HepG2 (cell line): ENCODE results near the gene SPNS3. TPM values are rescaled to one million over a fixed set of nuclear protein-coding genes. Genes with fewer than 3 reads are reported as not detected.
A peak's percentile ranks its signal among the peaks of the same experiment; 100 is the strongest.

Experiments
- ATAC-seq: fragments of 200-7000 bp; cut with Tn5 transposase; 3 replicates; pipeline ENCODE4 v1.9.1; 2020; ENCODE audit warnings: mild to moderate bottlenecking, moderate library complexity
- BruUV-seq: library from RNA; stranded (reverse); fragments of 400-500 nt; replicated peaks from 2 replicates; lab custom pipeline; 2021; lab: Mats Ljungman, UMichigan
- CTCF ChIA-PET: fragments of 300-600 bp; formaldehyde crosslinking; extraction: SDS; loops from one replicate; lab custom pipeline; 2021; ENCODE audit warnings: low total read pairs, inconsistent platforms, low intra/inter-chr PET ratio; lab: Yijun Ruan, JAX
- POLR2A ChIA-PET: fragments of 350-600 bp; sonication (Branson Sonifier 250); formaldehyde crosslinking; loops from one replicate; lab custom pipeline; 2020; ENCODE audit warnings: antibody characterized with exemption, inconsistent platforms; lab: Yijun Ruan, JAX
- DNase-seq: peaks from one replicate; pipeline ENCODE4 v3.0.0-alpha.2; 2015; ENCODE audit warnings: low spot score
- FAIRE-seq: peaks from 3 replicates; lab custom pipeline; 2011; peaks lifted over from hg19 to GRCh38; lab: Jason Lieb, UNC
- H2AFZ ChIP-seq: one replicate; pipeline ENCODE4 v1.6.1; 2011; ENCODE audit warnings: low read length, inconsistent platforms
- H3K27ac ChIP-seq: fragments of 300-600 bp; 3 replicates; pipeline ENCODE4 v1.8.0; 2011; ENCODE audit warnings: mixed run types, mild to moderate bottlenecking, mixed read lengths, low read length, inconsistent platforms; ENCODE audit not compliant: insufficient read depth; ENCODE audit errors: extremely low read length
- H3K27me3 ChIP-seq, 2 experiments: fragments of 200-600 bp in 1 of 2; 2 replicates in 1 of 2; 3 replicates in 1 of 2; pipeline versions ENCODE4 v1.6.0 to v1.8.0; 2011; ENCODE audit warnings: low read length in 2 of 2, mild to moderate bottlenecking in 2 of 2, moderate library complexity in 2 of 2, inconsistent platforms in 1 of 2; ENCODE audit not compliant: insufficient read depth in 2 of 2, control insufficient read depth in 1 of 2
- H3K36me3 ChIP-seq, 2 experiments: fragments of 200-600 bp in 1 of 2; replicated peaks in 1 of 2; 2 replicates in 1 of 2; 3 replicates in 1 of 2; pipeline versions ENCODE4 v1.5.1 to v1.8.0; 2011; ENCODE audit warnings: low read length in 2 of 2, inconsistent platforms in 1 of 2; ENCODE audit not compliant: insufficient read depth in 2 of 2, control insufficient read depth in 1 of 2
- H3K4me1 ChIP-seq: 2 replicates; pipeline ENCODE4 v1.5.1; 2012; ENCODE audit warnings: low read length, inconsistent platforms; ENCODE audit not compliant: insufficient read depth
- H3K4me2 ChIP-seq: 2 replicates; pipeline ENCODE4 v1.6.0; 2011; ENCODE audit warnings: low read depth, low read length, inconsistent platforms
- H3K4me3 ChIP-seq, 3 experiments: fragments of 200-600 bp in 1 of 3; sonication (generic), shearing (Covaris generic) in 1 of 3; replicated peaks in 1 of 3; 2 replicates each; pipeline ENCODE4 v1.5.1; 2011 to 2016; ENCODE audit warnings: low read length in 3 of 3, inconsistent platforms in 2 of 3, low read depth in 2 of 3, mild to moderate bottlenecking in 2 of 3, control low read depth in 1 of 3, mixed read lengths in 1 of 3; ENCODE audit not compliant: insufficient read depth in 1 of 3
- H3K79me2 ChIP-seq: one replicate; pipeline ENCODE4 v1.6.1; 2011; ENCODE audit warnings: low read length, inconsistent platforms; ENCODE audit not compliant: insufficient read depth
- H3K9ac ChIP-seq: 2 replicates; pipeline ENCODE4 v1.6.0; 2011; ENCODE audit warnings: mild to moderate bottlenecking, low read depth, low read length, inconsistent platforms; ENCODE audit not compliant: insufficient read depth
- H3K9me3 ChIP-seq: 2 replicates; pipeline ENCODE4 v1.5.1; 2012; ENCODE audit warnings: mild to moderate bottlenecking, low read length
- H4K20me1 ChIP-seq: 2 replicates; pipeline ENCODE4 v1.6.0; 2011; ENCODE audit warnings: inconsistent platforms, mild to moderate bottlenecking, low read length, moderate library complexity; ENCODE audit not compliant: insufficient read depth
- CREM ChIP-seq, 2 experiments: sonication (generic) in 1 of 2; formaldehyde crosslinking in 1 of 2; IDR thresholded peaks; 2 replicates each; pipeline versions ENCODE4 v1.4.0 to v1.6.1; 2016 to 2020; ENCODE audit warnings: antibody characterized with exemption in 1 of 2, mild to moderate bottlenecking in 1 of 2, missing genetic modification reagents in 1 of 2
- EED ChIP-seq: sonication (generic); formaldehyde crosslinking; IDR thresholded peaks from 2 replicates; pipeline ENCODE4 v1.5.0; 2020; ENCODE audit warnings: mild to moderate bottlenecking, missing genetic modification reagents
- FOXM1 ChIP-seq: sonication (generic); formaldehyde crosslinking; IDR thresholded peaks from 2 replicates; pipeline ENCODE4 v1.5.0; 2020; ENCODE audit warnings: missing genetic modification reagents
- GATAD2A ChIP-seq: IDR thresholded peaks from 2 replicates; pipeline ENCODE4 v1.6.1; 2016
- HOXA3 ChIP-seq: sonication (generic); formaldehyde crosslinking; IDR thresholded peaks from 2 replicates; pipeline ENCODE4 v1.5.0; 2020; ENCODE audit warnings: missing genetic modification reagents
- IKZF1 ChIP-seq: fragments of 450-650 bp; IDR thresholded peaks from 2 replicates; pipeline ENCODE4 v1.7.1; 2016
- NR2C2 ChIP-seq: sonication (generic); formaldehyde crosslinking; IDR thresholded peaks from 2 replicates; pipeline ENCODE4 v1.4.0; 2020; ENCODE audit warnings: missing genetic modification reagents, mild to moderate bottlenecking, moderate library complexity, borderline replicate concordance
- SIN3A ChIP-seq: IDR thresholded peaks from 2 replicates; pipeline ENCODE4 v1.6.1; 2011; ENCODE audit warnings: low read depth, mild to moderate bottlenecking, control low read depth, low read length, borderline replicate concordance
- SP5 ChIP-seq: IDR thresholded peaks from 2 replicates; pipeline ENCODE4 v1.6.1; 2016; ENCODE audit warnings: low read depth, borderline replicate concordance
- TCF12 ChIP-seq, 2 experiments: fragments of 450-650 bp in 1 of 2; sonication (generic) in 1 of 2; formaldehyde crosslinking in 1 of 2; IDR thresholded peaks; 2 replicates each; pipeline versions ENCODE4 v1.6.1 to v1.8.0; 2017 to 2022; ENCODE audit warnings: antibody characterized with exemption in 1 of 2, mild to moderate bottlenecking in 1 of 2, missing genetic modification reagents in 1 of 2, moderate library complexity in 1 of 2
- TMF1 ChIP-seq: sonication (generic); formaldehyde crosslinking; IDR thresholded peaks from 2 replicates; pipeline ENCODE4 v1.8.1; 2022; ENCODE audit warnings: low read depth, missing genetic modification reagents
- ZFP41 ChIP-seq: sonication (generic); formaldehyde crosslinking; IDR thresholded peaks from 2 replicates; pipeline ENCODE4 v1.4.0; 2020; ENCODE audit warnings: mild to moderate bottlenecking, missing genetic modification reagents, borderline replicate concordance
- ZMYM4 ChIP-seq: sonication (generic); formaldehyde crosslinking; IDR thresholded peaks from 2 replicates; pipeline ENCODE4 v1.8.1; 2023; ENCODE audit warnings: mild to moderate bottlenecking, missing genetic modification reagents
- ZNF24 ChIP-seq: fragments of 450-650 bp; IDR thresholded peaks from 2 replicates; pipeline ENCODE4 v1.6.1; 2017; ENCODE audit warnings: antibody characterized with exemption, mild to moderate bottlenecking
- ZNF512 ChIP-seq: sonication (generic); formaldehyde crosslinking; IDR thresholded peaks from 2 replicates; pipeline ENCODE4 v1.4.0; 2020; ENCODE audit warnings: mild to moderate bottlenecking, missing genetic modification reagents
- WGBS: methylation state at CpG from one replicate; pipeline ENCODE4 v1.1.6; 2017; ENCODE audit warnings: low lambda C conversion rate; 5-methylcytosine and 5-hydroxymethylcytosine counted together
- in situ Hi-C: cut with HindIII; loops from 2 replicates; pipeline ENCODE4 v1.10.0; 2017; ENCODE audit warnings: low pct_unique_long_range_greater_than_20kb; ENCODE audit not compliant: extremely low pct_ligation_motif_present
- intact Hi-C: fragments of 100-400 bp; cut with micrococcal nuclease; formaldehyde crosslinking; loops from one replicate; pipeline ENCODE4 v1.10.0; 2022; ENCODE audit not compliant: unreplicated experiment
- polyA plus RNA-seq, 8 experiments: library from polyadenylated mRNA; depleted of rRNA in 3 of 8; stranded (reverse) in 7 of 8; unstranded in 1 of 8; fragments of >200 nt; fragmentation: Illumina TruSeq in 4 of 8; extraction: Trizol in 4 of 8; gene quantifications; 2 replicates each; pipeline versions ENCODE4 v1.2.1 to v1.2.3, GENCODE V29; 2011 to 2016; ENCODE audit warnings: low read depth in 4 of 8, missing spikeins in 1 of 8, mixed read lengths in 1 of 8; ENCODE audit not compliant: insufficient read depth in 1 of 8
- total RNA-seq, 5 experiments: library from RNA; depleted of rRNA; stranded (reverse); fragments of >200 nt; fragmentation: Illumina TruSeq; extraction: Trizol; gene quantifications; 2 replicates each; pipeline ENCODE4 v1.2.3, GENCODE V29; 2016; ENCODE audit warnings: low read depth in 1 of 5
- TF ChIP-seq, protein P1 (sequence below): sonication (generic); formaldehyde crosslinking; IDR thresholded peaks from 2 replicates; pipeline ENCODE4 v1.8.0; 2022; ENCODE audit warnings: missing genetic modification reagents, mild to moderate bottlenecking, borderline replicate concordance
- TF ChIP-seq, protein P2 (sequence below): sonication (generic); formaldehyde crosslinking; IDR thresholded peaks from 2 replicates; pipeline ENCODE4 v1.4.0; 2020; ENCODE audit warnings: low read depth, mild to moderate bottlenecking, missing genetic modification reagents

The SPNS3 gene
- total and polyA plus RNA-seq, 2 of the 13 experiments (the other 11 are each of a cell fraction or from before 2014, with no cell fraction given): not detected

GRCh38 chr17:4480929-4481898 is 47.5 kb downstream of the SPNS3 start:
- intact Hi-C loops (loop anchor here (5.0 kb wide), 1 partner anchor 34 kb away; no protein-coding TSS in a partner anchor), in situ Hi-C loops (loop anchor here (5.0 kb wide), 1 partner anchor 44 kb away; no protein-coding TSS in a partner anchor)
- Histone ChIP-seq H3K4me2 (peak overlapping the region; percentile 84), H2AFZ (no peak overlapping the region), H3K9ac (peak overlapping the region; percentile 19; the same call in 1 of the 2 replicates), H3K27ac (peak overlapping the region; percentile 20), H3K79me2 (no peaks in the 10 kb centered on the region), H3K27me3 (peaks cover 1 to 44% of the 10 kb centered on the region in 2 experiments), H4K20me1 (no peaks in the 10 kb centered on the region), H3K4me1 (peaks cover 63% of the 10 kb centered on the region), H3K36me3 (no peaks in the 10 kb centered on the region), H3K9me3 (no peaks in the 10 kb centered on the region), H3K4me3 (peak overlapping the region; percentile 34 to 67 (median 37))
- ChIA-PET CTCF (no interaction called here), POLR2A (no interaction called here)
- DNase-seq (no peak), FAIRE-seq (no peak), ATAC-seq (peak; percentile 59)
- BruUV-seq: no TSS peak
- WGBS: 11% methylated on average over 12 of the region's 14 CpGs
- TF ChIP-seq ZFP41 (CRISPR knock-in tag) (peak; percentile 46; the same call in 1 of the 2 replicates), CREM (IDR thresholded peaks at IDR 0.05) (no peak), CREM (CRISPR knock-in tag; IDR thresholded peaks at IDR 0.05) (no peak), ZNF24 (no peak), IKZF1 (no peak), ZNF512 (CRISPR knock-in tag) (0 out of 2 replicates have a peak, but pooled peaks have one; percentile 48), FOXM1 (no peak), SP5 (CRISPR knock-in tag) (0 out of 2 replicates have a peak, but pooled peaks have one; percentile 29), ZMYM4 (CRISPR knock-in tag) (no peak), SIN3A (peak; percentile 58; the same call in 1 of the 2 replicates), EED (no peak), TMF1 (CRISPR knock-in tag) (no peak), GATAD2A (peak; percentile 51), TCF12 (IDR thresholded peaks at IDR 0.05) (no peak), TCF12 (CRISPR knock-in tag; IDR thresholded peaks at IDR 0.05) (no peak), HOXA3 (CRISPR knock-in tag) (peak; percentile 24; the same call in 1 of the 2 replicates), NR2C2 (CRISPR knock-in tag) (peak; percentile 81)
- TF ChIP-seq, protein P1, sequence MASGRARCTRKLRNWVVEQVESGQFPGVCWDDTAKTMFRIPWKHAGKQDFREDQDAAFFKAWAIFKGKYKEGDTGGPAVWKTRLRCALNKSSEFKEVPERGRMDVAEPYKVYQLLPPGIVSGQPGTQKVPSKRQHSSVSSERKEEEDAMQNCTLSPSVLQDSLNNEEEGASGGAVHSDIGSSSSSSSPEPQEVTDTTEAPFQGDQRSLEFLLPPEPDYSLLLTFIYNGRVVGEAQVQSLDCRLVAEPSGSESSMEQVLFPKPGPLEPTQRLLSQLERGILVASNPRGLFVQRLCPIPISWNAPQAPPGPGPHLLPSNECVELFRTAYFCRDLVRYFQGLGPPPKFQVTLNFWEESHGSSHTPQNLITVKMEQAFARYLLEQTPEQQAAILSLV (CRISPR knock-in tag): no peak
- TF ChIP-seq, protein P2, sequence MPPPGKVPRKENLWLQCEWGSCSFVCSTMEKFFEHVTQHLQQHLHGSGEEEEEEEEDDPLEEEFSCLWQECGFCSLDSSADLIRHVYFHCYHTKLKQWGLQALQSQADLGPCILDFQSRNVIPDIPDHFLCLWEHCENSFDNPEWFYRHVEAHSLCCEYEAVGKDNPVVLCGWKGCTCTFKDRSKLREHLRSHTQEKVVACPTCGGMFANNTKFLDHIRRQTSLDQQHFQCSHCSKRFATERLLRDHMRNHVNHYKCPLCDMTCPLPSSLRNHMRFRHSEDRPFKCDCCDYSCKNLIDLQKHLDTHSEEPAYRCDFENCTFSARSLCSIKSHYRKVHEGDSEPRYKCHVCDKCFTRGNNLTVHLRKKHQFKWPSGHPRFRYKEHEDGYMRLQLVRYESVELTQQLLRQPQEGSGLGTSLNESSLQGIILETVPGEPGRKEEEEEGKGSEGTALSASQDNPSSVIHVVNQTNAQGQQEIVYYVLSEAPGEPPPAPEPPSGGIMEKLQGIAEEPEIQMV (CRISPR knock-in tag): 0 out of 2 replicates have a peak, but pooled peaks have one; percentile 25
